GM19438 (cell line): ENCODE measurements around the gene OR52E2.

Source experiments
- ATAC-seq: cut with Tn5 transposase; IDR thresholded peaks from one replicate; pipeline ENCODE4 v1.9.1; 2021; ENCODE audit warnings: low read depth; ENCODE audit not compliant: unreplicated experiment

OR52E2 gene

DNA sequence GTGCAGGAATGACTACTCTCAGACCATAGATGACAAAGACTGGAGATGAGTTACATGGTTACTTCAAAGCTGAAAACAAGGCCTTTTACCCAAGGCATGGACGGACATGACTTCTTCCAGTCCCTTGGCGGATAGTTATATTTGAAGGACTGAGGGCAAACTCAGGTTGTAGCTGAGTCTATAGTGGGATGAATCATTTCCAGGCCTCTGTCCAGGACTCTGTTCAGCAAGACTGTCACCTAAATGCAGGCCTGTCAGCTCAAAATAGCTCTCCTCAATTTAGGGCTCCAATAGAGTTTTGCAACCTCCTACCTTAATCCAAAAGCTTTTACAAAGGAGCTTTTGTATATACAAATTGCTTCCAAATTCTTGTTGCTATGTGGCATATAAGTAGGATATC lies 37.4 kb downstream of the OR52E2 start:
- no peak for ATAC-seq

GRCh38 chr11:5013012-5013411 lies 46.4 kb downstream of the OR52E2 start:
- ATAC-seq: no peak

DNA sequence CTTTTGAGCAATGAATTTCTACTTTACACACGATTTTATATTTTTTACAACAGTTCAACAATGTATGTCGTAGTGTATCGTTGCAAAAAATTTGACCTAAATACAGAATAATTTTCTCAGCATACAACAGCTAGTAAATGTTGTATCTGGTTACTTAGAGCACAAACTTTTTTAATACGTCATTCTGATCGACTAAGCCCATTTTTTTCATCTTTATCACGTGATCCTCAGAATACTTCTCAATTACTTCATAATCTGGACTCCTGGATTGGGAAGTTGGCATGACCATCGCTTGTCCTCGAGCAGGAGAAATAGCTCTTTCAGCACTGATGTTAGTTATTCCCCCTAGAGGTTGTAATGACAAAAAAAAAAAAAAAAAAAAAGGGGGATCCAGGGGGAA lies 48.2 kb downstream of the OR52E2 start:
- no peak for ATAC-seq
